Jurkat, Clone E6-1 (cell line): ENCODE results near the gene NAT16. TPM values are rescaled to one million over a fixed set of nuclear protein-coding genes. Genes with fewer than 3 reads are reported as not detected.

Source experiments
- DNase-seq: peaks from one replicate; pipeline ENCODE4 v3.0.0-alpha.2; 2011; ENCODE audit warnings: low read depth, low spot score
- H3K4me3 ChIP-seq: 2 replicates; pipeline ENCODE4 v1.5.1; 2011; ENCODE audit warnings: mild to moderate bottlenecking, low read length, control low read depth, moderate library complexity
- polyA plus RNA-seq: library from polyadenylated mRNA; unstranded; fragments of >200 nt; gene quantifications from one replicate; pipeline ENCODE4 v1.2.1, GENCODE V29; 2012; ENCODE audit warnings: missing spikeins; ENCODE audit not compliant: insufficient read length, insufficient read depth

The NAT16 gene
- not detected for polyA plus RNA-seq

DNA sequence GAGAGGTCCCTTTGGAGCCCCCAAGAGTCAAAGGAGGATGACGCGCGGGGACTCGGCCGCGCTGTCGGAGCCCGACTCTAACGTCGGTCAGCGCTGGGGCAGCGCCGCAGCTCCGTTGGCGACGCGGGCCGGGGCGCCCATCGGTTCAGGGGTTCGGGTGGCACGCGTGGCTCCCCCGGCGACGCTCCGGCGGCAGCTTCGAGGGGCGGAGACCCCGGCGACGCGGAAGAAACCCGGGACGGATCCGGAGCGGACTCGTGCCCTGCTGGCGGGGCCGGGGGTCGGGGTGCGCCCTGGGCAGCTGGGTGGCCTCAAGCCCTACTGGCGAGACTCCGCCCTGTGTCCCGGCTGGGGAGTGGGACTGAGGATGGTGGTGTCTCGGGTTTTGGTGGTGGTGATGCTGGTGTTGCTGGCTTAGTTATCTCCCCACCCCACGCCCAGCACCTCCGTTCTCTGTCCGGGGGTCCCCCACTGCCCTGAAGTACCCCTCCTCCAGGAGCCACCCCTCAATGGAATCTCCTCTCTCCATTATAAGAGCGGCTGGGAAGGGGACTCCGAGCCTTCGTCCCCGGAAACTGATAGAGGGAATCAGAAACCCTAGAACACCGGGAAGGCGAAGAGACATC is at the start of gene NAT16:
Gene NAT16, minus strand, starts transcription at position 164 of the 626 bp plus-strand sequence. CDS start 5,486 bp downstream, outside the sequence.
- no peak within 1 kb of the TSS for H3K4me3 ChIP-seq

DNA sequence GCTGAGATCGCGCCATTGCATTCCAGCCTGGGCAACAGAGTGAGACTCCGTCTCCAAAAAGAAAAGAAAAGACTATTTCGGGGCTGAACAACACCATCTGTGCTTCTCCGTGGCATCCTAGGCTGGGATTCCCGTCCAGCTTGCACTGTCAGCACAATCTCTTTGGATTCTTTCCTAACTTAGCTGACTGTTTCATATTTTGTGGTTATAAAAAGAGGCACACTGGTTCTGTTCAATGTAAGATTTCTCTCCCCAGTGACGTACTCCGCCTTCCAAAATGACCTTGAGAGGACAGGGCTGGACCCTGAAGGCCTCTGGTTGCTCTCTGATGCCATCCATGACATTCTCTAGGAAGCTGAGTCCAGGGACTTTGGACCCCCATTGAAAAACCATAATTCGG is 46.6 kb upstream of the NAT16 start:
- no peak overlapping the region for H3K4me3 ChIP-seq
- no peak for DNase-seq

More for the DNA sequence above, at the start of gene NAT16:
- DNase-seq, result no peak

GRCh38 chr7:101225650-101226049 is 45.6 kb upstream of the NAT16 start:
- no peak overlapping the region for H3K4me3 ChIP-seq
- DNase-seq, result no peak

DNA sequence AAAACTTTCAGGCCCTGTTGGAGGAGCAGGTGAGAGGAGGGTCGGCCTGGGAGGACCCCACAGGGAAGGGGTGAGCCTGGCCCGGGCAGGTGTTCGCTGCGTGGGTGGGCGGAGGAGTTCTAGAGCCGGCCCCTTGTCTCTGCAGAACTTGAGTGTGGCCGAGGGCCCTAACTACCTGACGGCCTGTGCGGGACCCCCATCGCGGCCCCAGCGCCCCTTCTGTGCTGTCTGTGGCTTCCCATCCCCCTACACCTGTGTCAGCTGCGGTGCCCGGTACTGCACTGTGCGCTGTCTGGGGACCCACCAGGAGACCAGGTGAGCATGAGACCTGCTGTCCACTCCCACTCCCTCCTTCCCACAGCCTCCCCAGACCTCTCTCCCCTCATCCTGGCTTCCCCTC is 43.4 kb upstream of the NAT16 start:
- DNase-seq, result no peak

GRCh38 chr7:101222275-101222830 is 42.3 kb upstream of the NAT16 start:
- no peak overlapping the region for H3K4me3 ChIP-seq
- no peak for DNase-seq

More for the DNA sequence above, 43.4 kb upstream of the NAT16 start:
- no peak overlapping the region for H3K4me3 ChIP-seq

DNA sequence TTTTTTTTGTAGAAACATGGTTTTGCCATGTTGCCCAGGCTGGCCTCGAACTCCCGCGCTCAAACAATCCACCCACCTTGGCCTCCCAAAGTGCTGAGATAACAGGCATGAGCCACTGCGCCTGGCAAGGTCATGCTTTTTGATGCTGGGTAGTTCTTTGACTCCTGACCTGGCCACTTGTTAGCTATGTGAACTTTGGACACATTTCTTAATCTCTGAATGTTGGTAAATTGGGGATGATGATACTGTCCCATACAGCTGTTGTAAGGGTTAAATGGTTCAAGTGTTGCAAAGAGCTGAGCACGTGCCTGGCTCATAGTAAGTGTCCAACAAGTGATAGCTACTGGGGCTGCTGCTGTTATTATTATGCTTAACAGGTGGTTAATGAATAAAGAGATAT is 40.2 kb upstream of the NAT16 start:
- no peak overlapping the region for H3K4me3 ChIP-seq
- no peak for DNase-seq

DNA sequence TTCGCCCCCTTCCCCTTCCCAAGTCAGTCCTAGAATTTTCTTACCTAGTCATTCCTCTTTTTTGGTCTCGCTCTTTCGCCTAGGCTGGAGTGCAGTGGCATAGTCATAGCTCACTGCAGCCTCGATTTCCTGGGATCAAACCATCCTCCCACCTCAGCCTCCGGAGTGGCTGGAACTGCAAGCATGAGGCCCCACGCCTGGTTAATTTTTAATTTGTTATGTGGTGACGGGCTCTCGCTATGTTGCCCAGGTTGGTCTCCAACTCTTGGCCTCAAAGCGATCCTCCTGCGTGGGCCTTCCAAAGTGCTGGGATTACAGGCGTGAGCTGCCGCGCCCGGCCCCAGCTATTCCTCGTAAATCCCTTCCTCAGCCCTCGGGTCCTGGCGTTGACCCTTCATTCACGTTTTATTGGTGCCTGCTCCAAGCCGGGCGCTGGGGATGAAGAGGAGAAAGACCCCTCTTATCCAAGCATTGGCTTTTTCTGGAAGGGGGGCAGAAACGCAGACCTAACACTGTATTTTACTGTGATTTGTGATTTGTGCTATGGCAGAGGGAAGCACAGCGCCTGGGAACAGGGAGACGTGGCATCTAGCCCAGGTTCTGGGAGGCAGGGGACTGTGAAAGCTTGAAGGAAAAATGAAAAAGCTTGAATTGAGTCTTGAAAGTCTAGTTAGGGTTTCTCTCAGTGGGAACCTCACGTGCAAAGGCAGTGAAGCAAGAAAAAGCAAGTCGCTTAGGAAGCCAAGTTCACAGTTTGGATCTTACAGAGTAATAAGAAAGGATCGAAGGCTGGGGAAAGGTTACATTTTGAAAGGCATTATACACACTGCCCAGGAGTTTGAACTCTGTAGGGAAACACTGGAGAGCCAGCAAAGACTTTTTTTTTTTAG is 38.4 kb upstream of the NAT16 start:
- no peak for DNase-seq
- H3K4me3 ChIP-seq, result peak overlapping the region; percentile 94

GRCh38 chr7:101217388-101218235 is 37.5 kb upstream of the NAT16 start, which contains the start of the genes PLOD3 and ZNHIT1:
Gene PLOD3, minus strand, starts transcription at chr7:101217581. Its CDS starts 307 bp downstream, at chr7:101217274.
Gene ZNHIT1, plus strand, starts transcription at chr7:101218165. Its CDS starts 31 bp downstream, at chr7:101218196.
- peak; percentile 97 for DNase-seq
- peak within 1 kb of the TSS; percentile 94 for H3K4me3 ChIP-seq

DNA sequence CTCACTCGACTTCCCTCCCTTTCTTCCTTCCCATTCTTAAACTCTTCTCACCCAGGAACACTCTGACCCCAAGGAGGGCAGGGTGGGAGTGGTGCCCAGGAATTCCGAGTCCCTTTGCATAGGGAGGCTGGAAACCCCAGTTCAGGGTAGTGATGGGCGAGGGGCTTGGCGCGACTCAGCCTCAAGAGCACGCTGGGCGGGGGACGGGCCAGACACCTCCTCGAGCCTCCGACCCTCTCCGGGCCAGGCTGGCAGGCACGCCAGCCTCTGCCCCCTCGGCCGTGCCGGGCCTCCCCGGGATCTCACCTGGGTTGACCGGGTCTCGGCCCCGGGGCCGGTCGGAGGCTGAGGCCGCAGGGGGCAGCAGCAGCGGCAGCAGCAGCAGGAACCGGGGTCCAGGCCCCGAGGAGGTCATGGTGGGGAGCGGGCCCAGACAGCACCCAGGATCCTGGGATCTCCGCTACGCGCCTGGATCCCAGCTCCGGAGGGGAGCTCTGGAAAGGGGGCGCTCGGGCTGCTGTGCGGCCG is 36.8 kb upstream of the NAT16 start:
- no peak for DNase-seq

GRCh38 chr7:101216001-101216859 is 36.1 kb upstream of the NAT16 start:
- DNase-seq, result no peak

More for the DNA sequence above, 36.8 kb upstream of the NAT16 start:
- H3K4me3 ChIP-seq, result peak overlapping the region; percentile 94

GRCh38 chr7:101212014-101212413 is 31.9 kb upstream of the NAT16 start:
- no peak overlapping the region for H3K4me3 ChIP-seq
- no peak for DNase-seq

More at GRCh38 chr7:101216001-101216859, 36.1 kb upstream of the NAT16 start:
- H3K4me3 ChIP-seq, result peak overlapping the region; percentile 94

DNA sequence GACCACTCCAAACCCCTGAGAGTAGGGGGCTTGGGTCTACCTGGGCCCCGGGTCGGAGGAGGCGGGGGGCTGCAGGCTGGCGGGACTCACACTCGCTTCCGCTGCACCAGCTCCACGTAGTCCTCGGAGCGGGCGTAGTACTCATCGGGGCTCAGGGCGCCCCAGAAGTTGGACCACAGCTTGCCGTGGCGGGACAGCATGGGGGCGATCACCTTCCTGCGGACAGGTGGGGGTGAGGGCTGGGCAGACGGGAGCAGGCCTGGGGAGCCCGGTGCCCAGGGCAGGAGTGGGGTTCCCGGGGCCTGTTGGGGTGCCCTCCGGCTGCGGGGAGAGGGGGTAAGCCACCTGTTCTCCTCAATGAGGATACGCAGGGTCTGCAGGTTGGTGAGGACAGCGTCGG is 31.4 kb upstream of the NAT16 start:
- no peak overlapping the region for H3K4me3 ChIP-seq
- no peak for DNase-seq

GRCh38 chr7:101210143-101210542 is 30.1 kb upstream of the NAT16 start:
- no peak for DNase-seq
- H3K4me3 ChIP-seq, result no peak overlapping the region

GRCh38 chr7:101208794-101209193 is 28.7 kb upstream of the NAT16 start:
- no peak overlapping the region for H3K4me3 ChIP-seq
- DNase-seq, result no peak

GRCh38 chr7:101207459-101207858 is 27.4 kb upstream of the NAT16 start:
- no peak for DNase-seq

GRCh38 chr7:101206665-101207042 is 26.6 kb upstream of the NAT16 start:
- no peak overlapping the region for H3K4me3 ChIP-seq
- no peak for DNase-seq

More at GRCh38 chr7:101207459-101207858, 27.4 kb upstream of the NAT16 start:
- no peak overlapping the region for H3K4me3 ChIP-seq

- H3K4me3 ChIP-seq, result no peak overlapping the region
- no peak for DNase-seq
Measured at GRCh38 chr7:101205901-101206664, 26.0 kb upstream of the NAT16 start.
